ENCODE measurements around the gene EDEM2. TPM values are rescaled to one million over a fixed set of nuclear protein-coding genes. Genes with fewer than 3 reads are reported as not detected.
"Not testable (repeated sequence)": the region's sequence is repeated elsewhere in the genome, so short reads cannot be mapped to it uniquely, and the experiment has no call there.

The EDEM2 gene
- total RNA-seq, 1 donor from 2014 or later, result 33.4 TPM

DNA sequence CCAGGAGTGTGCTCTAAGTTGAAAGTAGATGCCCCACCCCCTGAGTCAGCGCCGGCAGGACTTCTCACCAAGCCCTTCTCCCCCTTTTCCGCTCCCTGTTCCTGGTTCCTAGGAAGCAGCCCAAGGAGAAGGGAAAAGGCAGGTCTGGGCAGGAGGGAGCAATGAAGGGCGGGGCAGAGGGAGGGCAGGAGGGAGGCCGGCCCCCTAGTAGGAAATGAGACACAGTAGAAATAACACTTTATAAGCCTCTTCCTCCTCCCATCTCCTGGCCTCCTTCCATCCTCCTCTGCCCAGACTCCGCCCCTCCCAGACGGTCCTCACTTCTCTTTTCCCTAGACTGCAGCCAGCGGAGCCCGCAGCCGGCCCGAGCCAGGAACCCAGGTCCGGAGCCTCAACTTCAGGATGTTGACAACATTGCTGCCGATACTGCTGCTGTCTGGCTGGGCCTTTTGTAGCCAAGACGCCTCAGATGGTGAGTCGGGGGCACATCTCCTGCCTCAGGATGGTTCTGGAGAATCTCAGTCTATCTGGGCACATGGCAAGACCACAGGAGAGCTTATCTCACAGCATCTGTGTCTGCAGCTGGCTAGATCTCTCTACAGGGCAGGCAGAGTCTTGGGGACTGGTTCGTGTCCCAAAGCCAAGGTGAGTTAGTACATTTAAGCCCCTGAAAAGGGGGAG is 24.8 kb upstream of the EDEM2 start, which contains the start of gene PROCR:
Gene PROCR, plus strand, starts transcription at position 320 of the 681 bp plus-strand sequence. Its CDS starts 83 bp downstream, at position 403.
- H3K4me3 Mint-ChIP-seq (ENCODE audit: unreplicated experiment), result peak within 1 kb of the TSS; percentile 81
- H3K27ac ChIP-seq (ENCODE audit: low read depth, low read length), result peak within 1 kb of the TSS; percentile 24
- H3K27ac Mint-ChIP-seq (ENCODE audit: unreplicated experiment), result peak within 1 kb of the TSS; percentile 1
- peak; percentile 91 for DNase-seq (ENCODE audit: low read depth)
- peak within 1 kb of the TSS; percentile 73 for H3K9ac ChIP-seq (ENCODE audit: low read length)
- H4K20me1 ChIP-seq (ENCODE audit: insufficient read depth, low read length), result no peaks in the 10 kb centered on the region
- peaks cover 3% of the 10 kb centered on the region for H3K27me3 Mint-ChIP-seq (ENCODE audit: low read depth, unreplicated experiment)
- H3K9me3 Mint-ChIP-seq (ENCODE audit: unreplicated experiment), result peaks cover 2% of the 10 kb centered on the region
- no peaks in the 10 kb centered on the region for H3K79me2 ChIP-seq (ENCODE audit: insufficient read depth, low read length)
- no peak for FAIRE-seq
- H3K36me3 Mint-ChIP-seq (ENCODE audit: low read depth, unreplicated experiment), result peaks cover 16% of the 10 kb centered on the region
- no peaks in the 10 kb centered on the region for H3K9me3 ChIP-seq (ENCODE audit: insufficient read depth, low read depth, low read length)
- peak within 1 kb of the TSS; percentile 88 for H3K4me2 ChIP-seq (ENCODE audit: low read length)
- H3K4me1 ChIP-seq (ENCODE audit: insufficient read depth, low read length), result peaks cover 11% of the 10 kb centered on the region
- H3K4me3 ChIP-seq (ENCODE audit: insufficient read depth, low read depth, low read length), result peak within 1 kb of the TSS; percentile 66
- H3K4me1 Mint-ChIP-seq (ENCODE audit: low read depth, unreplicated experiment), result peaks cover 8% of the 10 kb centered on the region
- no peak for TF ChIP-seq EZH2 (IDR thresholded peaks at IDR 0.05; ENCODE audit: insufficient read depth, low read length)
- H3K27me3 ChIP-seq (ENCODE audit: insufficient read depth, low read length), result no peaks in the 10 kb centered on the region
- peak within 1 kb of the TSS; percentile 93 for H2AFZ ChIP-seq (ENCODE audit: low read depth, low read length)
- H3K36me3 ChIP-seq (ENCODE audit: insufficient read depth, low read length), result peaks cover 3% of the 10 kb centered on the region

DNA sequence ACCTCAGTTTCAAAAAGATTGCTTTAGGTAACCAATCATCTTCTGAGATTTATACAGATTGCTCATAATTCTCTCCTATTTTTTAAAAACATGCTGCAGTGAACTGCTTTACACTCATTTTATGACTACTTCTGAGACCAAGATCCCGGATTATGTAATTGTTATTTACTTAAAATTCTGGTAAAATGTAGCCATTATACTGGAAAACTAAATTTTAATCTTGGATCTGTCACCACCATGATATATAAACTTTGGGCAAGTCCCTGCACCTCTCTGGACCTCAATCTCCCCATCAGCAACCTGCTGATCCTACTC is 24.3 kb upstream of the EDEM2 start:
- Histone ChIP-seq H3K4me2 (ENCODE audit: low read length) (peak overlapping the region; percentile 88), H3K4me3 (ENCODE audit: insufficient read depth, low read depth, low read length) (no peak overlapping the region), H3K36me3 (ENCODE audit: insufficient read depth, low read length) (no peaks in the 10 kb centered on the region), H3K79me2 (ENCODE audit: insufficient read depth, low read length) (no peaks in the 10 kb centered on the region), H3K27ac (ENCODE audit: low read depth, low read length) (no peak overlapping the region), H4K20me1 (ENCODE audit: insufficient read depth, low read length) (no peaks in the 10 kb centered on the region), H3K9me3 (ENCODE audit: insufficient read depth, low read depth, low read length) (no peaks in the 10 kb centered on the region), H3K27me3 (ENCODE audit: insufficient read depth, low read length) (no peaks in the 10 kb centered on the region), H2AFZ (ENCODE audit: low read depth, low read length) (peak overlapping the region; percentile 93), H3K4me1 (ENCODE audit: insufficient read depth, low read length) (peaks cover 13% of the 10 kb centered on the region), H3K9ac (ENCODE audit: low read length) (peak overlapping the region; percentile 73)
- Mint-ChIP-seq H3K36me3 (ENCODE audit: low read depth, unreplicated experiment) (peaks cover 15% of the 10 kb centered on the region), H3K9me3 (ENCODE audit: unreplicated experiment) (peaks cover 2% of the 10 kb centered on the region), H3K27me3 (ENCODE audit: low read depth, unreplicated experiment) (peaks cover 3% of the 10 kb centered on the region), H3K4me3 (ENCODE audit: unreplicated experiment) (peak overlapping the region; percentile 81), H3K27ac (ENCODE audit: unreplicated experiment) (no peak overlapping the region), H3K4me1 (ENCODE audit: low read depth, unreplicated experiment) (peaks cover 10% of the 10 kb centered on the region)
- DNase-seq (ENCODE audit: low read depth) (no peak), FAIRE-seq (no peak)
- no peak for TF ChIP-seq EZH2 (IDR thresholded peaks at IDR 0.05; ENCODE audit: insufficient read depth, low read length)
- TF ChIP-seq, protein P1, sequence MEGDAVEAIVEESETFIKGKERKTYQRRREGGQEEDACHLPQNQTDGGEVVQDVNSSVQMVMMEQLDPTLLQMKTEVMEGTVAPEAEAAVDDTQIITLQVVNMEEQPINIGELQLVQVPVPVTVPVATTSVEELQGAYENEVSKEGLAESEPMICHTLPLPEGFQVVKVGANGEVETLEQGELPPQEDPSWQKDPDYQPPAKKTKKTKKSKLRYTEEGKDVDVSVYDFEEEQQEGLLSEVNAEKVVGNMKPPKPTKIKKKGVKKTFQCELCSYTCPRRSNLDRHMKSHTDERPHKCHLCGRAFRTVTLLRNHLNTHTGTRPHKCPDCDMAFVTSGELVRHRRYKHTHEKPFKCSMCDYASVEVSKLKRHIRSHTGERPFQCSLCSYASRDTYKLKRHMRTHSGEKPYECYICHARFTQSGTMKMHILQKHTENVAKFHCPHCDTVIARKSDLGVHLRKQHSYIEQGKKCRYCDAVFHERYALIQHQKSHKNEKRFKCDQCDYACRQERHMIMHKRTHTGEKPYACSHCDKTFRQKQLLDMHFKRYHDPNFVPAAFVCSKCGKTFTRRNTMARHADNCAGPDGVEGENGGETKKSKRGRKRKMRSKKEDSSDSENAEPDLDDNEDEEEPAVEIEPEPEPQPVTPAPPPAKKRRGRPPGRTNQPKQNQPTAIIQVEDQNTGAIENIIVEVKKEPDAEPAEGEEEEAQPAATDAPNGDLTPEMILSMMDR (IDR thresholded peaks at IDR 0.05; ENCODE audit: insufficient read depth, low read depth, low read length), result no peak

DNA sequence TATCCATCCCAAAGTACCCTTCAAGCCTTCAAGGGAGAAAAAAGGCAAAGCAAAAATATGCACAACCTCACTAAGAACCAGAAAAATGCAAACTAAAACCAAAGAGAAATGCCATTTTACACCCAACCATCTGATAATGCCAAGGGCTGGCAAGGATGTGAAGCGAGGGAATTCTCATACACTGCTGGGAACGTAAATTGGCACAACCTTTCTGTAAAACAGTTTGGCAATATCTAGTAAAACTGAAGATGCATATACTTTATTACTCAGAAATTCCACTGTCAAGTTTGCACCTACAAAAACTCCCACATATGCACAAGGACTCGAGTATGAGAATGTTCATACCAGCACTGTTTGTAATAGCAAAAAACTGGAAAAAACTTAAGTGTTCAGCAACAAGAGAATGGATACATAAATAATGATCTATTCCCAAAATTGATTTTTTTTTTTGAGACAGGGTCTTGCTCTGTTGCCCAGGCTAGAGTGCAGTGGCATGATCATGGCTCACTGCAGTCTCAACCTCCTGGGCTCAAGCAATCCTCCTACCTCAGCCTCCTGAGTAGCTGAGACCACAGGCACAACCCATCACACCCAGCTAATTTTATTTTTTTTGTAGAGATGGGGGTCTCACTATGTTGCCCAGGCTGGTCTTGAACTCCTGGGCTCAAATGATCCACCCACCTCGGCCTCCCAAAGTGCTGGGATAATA is 21.7 kb upstream of the EDEM2 start:
- H3K36me3 ChIP-seq (ENCODE audit: insufficient read depth, low read length); H3K27me3 Mint-ChIP-seq (ENCODE audit: low read depth, unreplicated experiment); H3K4me2 ChIP-seq (ENCODE audit: low read length); DNase-seq (ENCODE audit: low read depth); H3K4me3 ChIP-seq (ENCODE audit: insufficient read depth, low read depth, low read length); H3K27me3 ChIP-seq (ENCODE audit: insufficient read depth, low read length); H3K9ac ChIP-seq (ENCODE audit: low read length); H3K9me3 Mint-ChIP-seq (ENCODE audit: unreplicated experiment); H2AFZ ChIP-seq (ENCODE audit: low read depth, low read length); H3K4me3 Mint-ChIP-seq (ENCODE audit: unreplicated experiment); H3K27ac ChIP-seq (ENCODE audit: low read depth, low read length); FAIRE-seq; H3K36me3 Mint-ChIP-seq (ENCODE audit: low read depth, unreplicated experiment); H3K9me3 ChIP-seq (ENCODE audit: insufficient read depth, low read depth, low read length); H3K79me2 ChIP-seq (ENCODE audit: insufficient read depth, low read length); H3K27ac Mint-ChIP-seq (ENCODE audit: unreplicated experiment); H4K20me1 ChIP-seq (ENCODE audit: insufficient read depth, low read length): not testable (repeated sequence)
- peaks cover 16% of the 10 kb centered on the region for H3K4me1 ChIP-seq (ENCODE audit: insufficient read depth, low read length)
- H3K4me1 Mint-ChIP-seq (ENCODE audit: low read depth, unreplicated experiment), result peaks cover 10% of the 10 kb centered on the region
